Fibroblast of pulmonary artery (primary cell): ENCODE results near the gene PDE4D.

ENCODE experiments used
- DNase-seq: peaks from one replicate; pipeline ENCODE4 v3.0.0-alpha.2; 2010; ENCODE audit warnings: low read depth
- H3K4me3 ChIP-seq: replicated peaks from 2 replicates; pipeline ENCODE4 v1.5.1; 2011; ENCODE audit warnings: low read depth, mild to moderate bottlenecking, control low read depth, low read length, moderate library complexity
- CTCF ChIP-seq: IDR thresholded peaks from 2 replicates; pipeline ENCODE4 v1.5.1; 2011; ENCODE audit warnings: mild to moderate bottlenecking, control low read depth, low read length, inconsistent platforms; ENCODE audit errors: missing control alignments

PDE4D gene

GRCh38 chr5:59174248-59174844 is 719.2 kb downstream of the PDE4D start:
- H3K4me3 ChIP-seq: no peak overlapping the region
- TF ChIP-seq CTCF: peak; percentile 96
- DNase-seq: peak; percentile 91

GRCh38 chr5:59173578-59173977 is 719.9 kb downstream of the PDE4D start:
- peak; percentile 39 for DNase-seq
- TF ChIP-seq CTCF: peak; percentile 33
- H3K4me3 ChIP-seq: no peak overlapping the region

GRCh38 chr5:59171131-59171530 is 722.4 kb downstream of the PDE4D start:
- no peak for TF ChIP-seq CTCF
- DNase-seq: no peak
- H3K4me3 ChIP-seq: no peak overlapping the region

GRCh38 chr5:59169768-59170150 is 723.8 kb downstream of the PDE4D start:
- DNase-seq: no peak
- no peak for TF ChIP-seq CTCF
- H3K4me3 ChIP-seq: no peak overlapping the region

- H3K4me3 ChIP-seq: no peak overlapping the region
- DNase-seq: no peak
- TF ChIP-seq CTCF: no peak
Measured at GRCh38 chr5:59169081-59169767, 724.3 kb downstream of the PDE4D start.

- no peak overlapping the region for H3K4me3 ChIP-seq
- no peak for DNase-seq
- TF ChIP-seq CTCF: no peak
Measured at GRCh38 chr5:59168067-59168466, 725.5 kb downstream of the PDE4D start.
